Small intestine (tissue), 7 donors: ENCODE data around the gene WDR7. TPM values are rescaled to one million over a fixed set of nuclear protein-coding genes. Genes with fewer than 3 reads are reported as not detected.
A peak's percentile ranks its signal among the peaks of the same experiment; 100 is the strongest.

Source experiments
- DNase-seq, 2 donors: peaks; one replicate each; pipeline versions ENCODE4 v3.0.0 to v3.0.0-alpha.2; 2013
- FAIRE-seq: peaks from 2 replicates; lab custom pipeline; 2012; peaks lifted over from hg19 to GRCh38; lab: Jason Lieb, UNC
- H3K27ac ChIP-seq, 3 donors: one replicate each; pipeline ENCODE4 v1.5.1; 2013; ENCODE audit warnings: low read length in 2 of 3, mild to moderate bottlenecking in 2 of 3, control low read depth in 1 of 3, inconsistent platforms in 1 of 3, low read depth in 1 of 3, moderate library complexity in 1 of 3
- H3K27me3 ChIP-seq, 3 donors: one replicate each; pipeline ENCODE4 v1.6.1; 2013; ENCODE audit warnings: low read length in 3 of 3, inconsistent platforms in 1 of 3; ENCODE audit not compliant: control insufficient read depth in 3 of 3, insufficient read depth in 3 of 3
- H3K36me3 ChIP-seq, 3 donors: one replicate each; pipeline ENCODE4 v1.6.1; 2013; ENCODE audit warnings: low read length in 3 of 3, inconsistent platforms in 1 of 3, low read depth in 1 of 3, mild to moderate bottlenecking in 1 of 3, moderate library complexity in 1 of 3; ENCODE audit not compliant: control insufficient read depth in 3 of 3, insufficient read depth in 2 of 3
- H3K4me1 ChIP-seq, 3 donors: one replicate each; pipeline ENCODE4 v1.6.1; 2013; ENCODE audit warnings: low read length in 2 of 3, inconsistent platforms in 1 of 3, low read depth in 1 of 3, mild to moderate bottlenecking in 1 of 3, moderate library complexity in 1 of 3; ENCODE audit not compliant: control insufficient read depth in 3 of 3, insufficient read depth in 2 of 3
- H3K4me3 ChIP-seq, 3 donors: one replicate each; pipeline ENCODE4 v1.5.1; 2013; ENCODE audit warnings: low read length in 3 of 3, control low read depth in 1 of 3, inconsistent platforms in 1 of 3, low read depth in 1 of 3, mild to moderate bottlenecking in 1 of 3, moderate library complexity in 1 of 3
- H3K9me3 ChIP-seq, 2 donors: one replicate each; pipeline ENCODE4 v1.6.1; 2013; ENCODE audit warnings: low read depth in 1 of 2, low read length in 1 of 2; ENCODE audit not compliant: control insufficient read depth in 2 of 2, insufficient read depth in 1 of 2
- WGBS, 3 donors: extraction: QIAGEN DNeasy Blood & Tissue Kit; methylation state at CpG; one replicate each; pipeline ENCODE4 v1.1.7; 2013; 5-methylcytosine and 5-hydroxymethylcytosine counted together
- polyA plus RNA-seq, 4 donors: library from polyadenylated mRNA; stranded (reverse) in 3 of 4; unstranded in 1 of 4; fragments of 200-250 nt in 3 of 4; fragments of 120-200 nt in 1 of 4; gene quantifications; one replicate each; pipeline versions ENCODE4 v1.2.1 to v1.2.3, GENCODE V29; 2013
- donor health status: healthy with polysubstance abuse.
- donor health status: control.
- donor health status: control.
- donor health status: Bipolar disorder and iron deficiency.
- donor health status: healthy.

WDR7 gene
- polyA plus RNA-seq, 4 donors: 3.1 to 7.8 (median 4.9) TPM

- Histone ChIP-seq H3K36me3 (no peaks in the 10 kb centered on the region), H3K4me1 (peaks cover 0 to 9% (median 2%) of the 10 kb centered on the region in 3 donors), H3K27me3 (peaks cover 0 to 2% (median 0%) of the 10 kb centered on the region in 3 donors), H3K27ac (no peak overlapping the region), H3K4me3 (no peak overlapping the region), H3K9me3 (peaks cover 0 to 3% of the 10 kb centered on the region in 2 donors)
- WGBS, 3 donors: 77 to 85% (median 79%) methylated on average over 7 of the region's 7 CpGs
- no peak for FAIRE-seq
- peak in 1 of 2 donors; percentile 19 for DNase-seq
These were observed 434.2 kb downstream of the WDR7 start for GRCh38 chr18:57085371-57085770.

- 58 to 91% (median 78%) methylated on average over 1 of the region's 1 CpG for WGBS, 3 donors
- no peak for FAIRE-seq
- H3K4me3 ChIP-seq: no peak overlapping the region
These were observed 435.0 kb downstream of the WDR7 start for GRCh38 chr18:57086163-57086562.

More at GRCh38 chr18:57086163-57086562, 435.0 kb downstream of the WDR7 start:
- Histone ChIP-seq H3K4me1 (peaks cover 0 to 9% (median 2%) of the 10 kb centered on the region in 3 donors), H3K27me3 (peaks cover 0 to 2% (median 0%) of the 10 kb centered on the region in 3 donors), H3K36me3 (no peaks in the 10 kb centered on the region), H3K9me3 (peaks cover 0 to 2% of the 10 kb centered on the region in 2 donors), H3K27ac (no peak overlapping the region)
- DNase-seq: peak in 1 of 2 donors; percentile 14

Other genes with a start within 250 kb of the WDR7 start
- gene TXNL1, start 12.8 kb upstream of the WDR7 start, polyA plus RNA-seq: 10 to 100 TPM; 62.2 to 74.7 (median 68.7) TPM